Measurements from ENCODE around the gene PRKCZ. TPM values are rescaled to one million over a fixed set of nuclear protein-coding genes. Genes with fewer than 3 reads are reported as not detected.

The PRKCZ gene
- total and polyA plus RNA-seq, 9 of the 15 experiments (the other 6 are each of a cell fraction or from before 2014, with no cell fraction given): 0.07 to 3.1 (median 1.3) TPM

DNA sequence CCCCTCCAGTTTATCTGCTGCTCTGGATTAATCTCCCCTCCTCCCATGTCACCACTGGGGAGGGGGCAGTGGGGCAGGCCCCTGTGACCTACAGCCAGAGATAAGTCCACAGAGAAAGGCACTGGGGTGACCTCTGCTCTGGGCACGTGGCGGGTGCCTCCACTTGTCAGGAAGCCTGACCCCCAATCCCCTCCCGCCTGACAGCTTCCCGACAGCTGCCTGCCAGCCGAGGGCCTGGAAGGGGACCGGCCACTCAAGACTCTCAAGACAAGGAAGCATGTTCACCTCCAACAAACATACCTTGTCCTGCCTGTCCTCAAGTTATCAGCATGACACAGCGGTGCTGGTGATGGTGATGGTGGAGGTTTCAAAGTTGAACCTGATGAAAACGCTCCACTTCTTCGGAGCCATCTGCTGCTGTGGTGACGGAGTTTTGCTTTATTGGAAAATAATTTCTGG is 147.5 kb downstream of the PRKCZ start (continued):
- no peak for TF ChIP-seq NELFE (IDR thresholded peaks at IDR 0.05; ENCODE audit: insufficient read depth, insufficient read length)
- no peak for TF ChIP-seq TCF7 (IDR thresholded peaks at IDR 0.05; ENCODE audit: borderline replicate concordance)
- TF ChIP-seq, protein P1, sequence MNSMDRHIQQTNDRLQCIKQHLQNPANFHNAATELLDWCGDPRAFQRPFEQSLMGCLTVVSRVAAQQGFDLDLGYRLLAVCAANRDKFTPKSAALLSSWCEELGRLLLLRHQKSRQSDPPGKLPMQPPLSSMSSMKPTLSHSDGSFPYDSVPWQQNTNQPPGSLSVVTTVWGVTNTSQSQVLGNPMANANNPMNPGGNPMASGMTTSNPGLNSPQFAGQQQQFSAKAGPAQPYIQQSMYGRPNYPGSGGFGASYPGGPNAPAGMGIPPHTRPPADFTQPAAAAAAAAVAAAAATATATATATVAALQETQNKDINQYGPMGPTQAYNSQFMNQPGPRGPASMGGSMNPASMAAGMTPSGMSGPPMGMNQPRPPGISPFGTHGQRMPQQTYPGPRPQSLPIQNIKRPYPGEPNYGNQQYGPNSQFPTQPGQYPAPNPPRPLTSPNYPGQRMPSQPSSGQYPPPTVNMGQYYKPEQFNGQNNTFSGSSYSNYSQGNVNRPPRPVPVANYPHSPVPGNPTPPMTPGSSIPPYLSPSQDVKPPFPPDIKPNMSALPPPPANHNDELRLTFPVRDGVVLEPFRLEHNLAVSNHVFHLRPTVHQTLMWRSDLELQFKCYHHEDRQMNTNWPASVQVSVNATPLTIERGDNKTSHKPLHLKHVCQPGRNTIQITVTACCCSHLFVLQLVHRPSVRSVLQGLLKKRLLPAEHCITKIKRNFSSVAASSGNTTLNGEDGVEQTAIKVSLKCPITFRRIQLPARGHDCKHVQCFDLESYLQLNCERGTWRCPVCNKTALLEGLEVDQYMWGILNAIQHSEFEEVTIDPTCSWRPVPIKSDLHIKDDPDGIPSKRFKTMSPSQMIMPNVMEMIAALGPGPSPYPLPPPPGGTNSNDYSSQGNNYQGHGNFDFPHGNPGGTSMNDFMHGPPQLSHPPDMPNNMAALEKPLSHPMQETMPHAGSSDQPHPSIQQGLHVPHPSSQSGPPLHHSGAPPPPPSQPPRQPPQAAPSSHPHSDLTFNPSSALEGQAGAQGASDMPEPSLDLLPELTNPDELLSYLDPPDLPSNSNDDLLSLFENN (IDR thresholded peaks at IDR 0.05; ENCODE audit: low read depth in 2 of 2, low read length in 2 of 2): no peak
- no peak for TF ChIP-seq ZFP1 (CRISPR knock-in tag; IDR thresholded peaks at IDR 0.05)
- peak; percentile 81 for TF ChIP-seq DMBX1 (CRISPR knock-in tag; IDR thresholded peaks at IDR 0.05; ENCODE audit: borderline replicate concordance)
- peak; percentile 46 for TF ChIP-seq TCF3 (CRISPR knock-in tag; IDR thresholded peaks at IDR 0.05)
- TF ChIP-seq ZFPM2 (CRISPR knock-in tag; IDR thresholded peaks at IDR 0.05): no peak
- peak; percentile 63 for TF ChIP-seq EP400 (IDR thresholded peaks at IDR 0.05)
- TF ChIP-seq BRD4 (IDR thresholded peaks at IDR 0.05): no peak
- no peak for TF ChIP-seq IRF2 (CRISPR knock-in tag; IDR thresholded peaks at IDR 0.05)
- TF ChIP-seq TARDBP (IDR thresholded peaks at IDR 0.05): no peak
- TF ChIP-seq, protein P2, sequence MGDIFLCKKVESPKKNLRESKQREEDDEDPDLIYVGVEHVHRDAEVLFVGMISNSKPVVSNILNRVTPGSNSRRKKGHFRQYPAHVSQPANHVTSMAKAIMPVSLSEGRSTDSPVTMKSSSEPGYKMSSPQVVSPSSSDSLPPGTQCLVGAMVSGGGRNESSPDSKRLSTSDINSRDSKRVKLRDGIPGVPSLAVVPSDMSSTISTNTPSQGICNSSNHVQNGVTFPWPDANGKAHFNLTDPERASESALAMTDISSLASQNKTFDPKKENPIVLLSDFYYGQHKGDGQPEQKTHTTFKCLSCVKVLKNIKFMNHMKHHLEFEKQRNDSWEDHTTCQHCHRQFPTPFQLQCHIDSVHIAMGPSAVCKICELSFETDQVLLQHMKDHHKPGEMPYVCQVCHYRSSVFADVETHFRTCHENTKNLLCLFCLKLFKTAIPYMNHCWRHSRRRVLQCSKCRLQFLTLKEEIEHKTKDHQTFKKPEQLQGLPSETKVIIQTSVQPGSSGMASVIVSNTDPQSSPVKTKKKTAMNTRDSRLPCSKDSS (IDR thresholded peaks at IDR 0.05; ENCODE audit: low read depth, partially characterized antibody): no peak
- TF ChIP-seq NR4A1 (CRISPR knock-in tag; IDR thresholded peaks at IDR 0.05): no peak
- TF ChIP-seq NR4A1 (tag; IDR thresholded peaks at IDR 0.05): peak; percentile 56; the same call in 1 of the 2 replicates
- no peak for TF ChIP-seq LEF1 (IDR thresholded peaks at IDR 0.05)
- TF ChIP-seq ETV5 (CRISPR knock-in tag; IDR thresholded peaks at IDR 0.05; ENCODE audit: low read depth): peak; percentile 66; the same call in 1 of the 2 replicates
- TF ChIP-seq, protein P3, sequence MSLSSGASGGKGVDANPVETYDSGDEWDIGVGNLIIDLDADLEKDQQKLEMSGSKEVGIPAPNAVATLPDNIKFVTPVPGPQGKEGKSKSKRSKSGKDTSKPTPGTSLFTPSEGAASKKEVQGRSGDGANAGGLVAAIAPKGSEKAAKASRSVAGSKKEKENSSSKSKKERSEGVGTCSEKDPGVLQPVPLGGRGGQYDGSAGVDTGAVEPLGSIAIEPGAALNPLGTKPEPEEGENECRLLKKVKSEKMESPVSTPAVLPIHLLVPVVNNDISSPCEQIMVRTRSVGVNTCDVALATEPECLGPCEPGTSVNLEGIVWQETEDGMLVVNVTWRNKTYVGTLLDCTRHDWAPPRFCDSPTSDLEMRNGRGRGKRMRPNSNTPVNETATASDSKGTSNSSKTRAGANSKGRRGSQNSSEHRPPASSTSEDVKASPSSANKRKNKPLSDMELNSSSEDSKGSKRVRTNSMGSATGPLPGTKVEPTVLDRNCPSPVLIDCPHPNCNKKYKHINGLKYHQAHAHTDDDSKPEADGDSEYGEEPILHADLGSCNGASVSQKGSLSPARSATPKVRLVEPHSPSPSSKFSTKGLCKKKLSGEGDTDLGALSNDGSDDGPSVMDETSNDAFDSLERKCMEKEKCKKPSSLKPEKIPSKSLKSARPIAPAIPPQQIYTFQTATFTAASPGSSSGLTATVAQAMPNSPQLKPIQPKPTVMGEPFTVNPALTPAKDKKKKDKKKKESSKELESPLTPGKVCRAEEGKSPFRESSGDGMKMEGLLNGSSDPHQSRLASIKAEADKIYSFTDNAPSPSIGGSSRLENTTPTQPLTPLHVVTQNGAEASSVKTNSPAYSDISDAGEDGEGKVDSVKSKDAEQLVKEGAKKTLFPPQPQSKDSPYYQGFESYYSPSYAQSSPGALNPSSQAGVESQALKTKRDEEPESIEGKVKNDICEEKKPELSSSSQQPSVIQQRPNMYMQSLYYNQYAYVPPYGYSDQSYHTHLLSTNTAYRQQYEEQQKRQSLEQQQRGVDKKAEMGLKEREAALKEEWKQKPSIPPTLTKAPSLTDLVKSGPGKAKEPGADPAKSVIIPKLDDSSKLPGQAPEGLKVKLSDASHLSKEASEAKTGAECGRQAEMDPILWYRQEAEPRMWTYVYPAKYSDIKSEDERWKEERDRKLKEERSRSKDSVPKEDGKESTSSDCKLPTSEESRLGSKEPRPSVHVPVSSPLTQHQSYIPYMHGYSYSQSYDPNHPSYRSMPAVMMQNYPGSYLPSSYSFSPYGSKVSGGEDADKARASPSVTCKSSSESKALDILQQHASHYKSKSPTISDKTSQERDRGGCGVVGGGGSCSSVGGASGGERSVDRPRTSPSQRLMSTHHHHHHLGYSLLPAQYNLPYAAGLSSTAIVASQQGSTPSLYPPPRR (CRISPR knock-in tag; IDR thresholded peaks at IDR 0.05; ENCODE audit: borderline replicate concordance): no peak
- no peak for TF ChIP-seq RB1 (IDR thresholded peaks at IDR 0.05; ENCODE audit: low read depth)
- no peak for TF ChIP-seq DACH1 (IDR thresholded peaks at IDR 0.05; ENCODE audit: partially characterized antibody)
- no peak for TF ChIP-seq RHOXF2B (CRISPR knock-in tag; conservative IDR thresholded peaks at IDR 0.05)
- TF ChIP-seq HNRNPUL1 (IDR thresholded peaks at IDR 0.05; ENCODE audit: low read length): no peak
